ENCODE data around the gene UBE2G2.
A peak's percentile ranks its signal among the peaks of the same experiment; 100 is the strongest.

Gene UBE2G2

DNA sequence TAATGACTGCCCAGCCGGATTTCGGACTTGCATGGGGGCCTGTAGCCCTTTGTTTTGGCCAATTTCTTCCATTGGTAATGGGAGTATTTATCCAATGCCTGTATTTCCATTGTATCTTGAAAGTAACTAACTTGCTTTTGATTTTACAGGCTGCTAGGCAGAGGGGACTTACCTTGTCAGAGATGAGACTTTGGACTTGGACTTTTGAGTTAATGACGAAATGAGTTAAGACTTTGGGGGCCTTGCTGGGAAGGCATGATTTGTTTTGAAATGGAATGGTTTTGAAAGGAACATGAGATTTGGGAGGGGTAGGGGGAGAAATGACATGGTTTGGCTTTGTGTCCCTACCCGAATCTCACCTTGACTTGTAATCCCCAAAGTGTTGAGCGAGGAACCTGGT, 9.6 kb downstream of the UBE2G2 start:
- Histone ChIP-seq H3K27me3 (ENCODE audit: control insufficient read depth in 5 of 5, insufficient read depth in 4 of 5, low read length in 5 of 5) (no peaks in the 10 kb centered on the region), H3K4me3 (ENCODE audit: low read depth in 1 of 5, low read length in 5 of 5) (no peak overlapping the region), H3K9ac (ENCODE audit: low read length in 5 of 5) (no peak overlapping the region), H3K9me3 (ENCODE audit: control insufficient read depth in 5 of 5, low read length in 5 of 5) (no peaks in the 10 kb centered on the region), H3K36me3 (ENCODE audit: control insufficient read depth in 5 of 5, insufficient read depth in 5 of 5, low read length in 5 of 5) (peaks cover 0 to 19% (median 5%) of the 10 kb centered on the region in 5 donors), H3K4me1 (ENCODE audit: control insufficient read depth in 5 of 5, insufficient read depth in 5 of 5, low read length in 5 of 5) (peaks cover 3 to 36% (median 25%) of the 10 kb centered on the region in 5 donors), H3K27ac (ENCODE audit: low read depth, low read length) (no peak overlapping the region)

DNA sequence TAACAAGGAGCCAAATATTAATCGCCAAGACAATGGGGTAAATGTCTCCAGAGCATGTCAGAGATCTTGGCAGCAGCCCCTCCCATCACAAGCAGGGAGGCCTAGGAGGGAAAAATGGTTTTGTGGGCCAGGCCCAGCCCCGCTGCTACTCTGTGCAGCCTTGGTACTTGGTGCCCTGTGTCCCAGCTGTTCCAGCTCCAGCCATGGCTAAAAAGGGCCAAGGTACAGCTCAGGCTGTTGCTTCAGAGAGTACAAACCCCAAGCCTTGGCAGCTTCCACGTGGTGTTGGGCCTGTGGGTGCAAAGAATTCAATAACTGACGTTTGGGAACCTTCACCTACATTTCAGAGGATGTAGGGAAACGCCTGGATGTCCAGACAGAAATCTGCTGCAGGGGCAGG, 10.4 kb downstream of the UBE2G2 start:
- Histone ChIP-seq H3K27ac (ENCODE audit: low read depth, low read length) (no peak overlapping the region), H3K4me3 (ENCODE audit: low read depth in 1 of 5, low read length in 5 of 5) (no peak overlapping the region), H3K9ac (ENCODE audit: low read length in 5 of 5) (peak overlapping the region in 1 of 5 donors; percentile 16), H3K36me3 (ENCODE audit: control insufficient read depth in 5 of 5, insufficient read depth in 5 of 5, low read length in 5 of 5) (peaks cover 0 to 14% (median 0%) of the 10 kb centered on the region in 5 donors), H3K27me3 (ENCODE audit: control insufficient read depth in 5 of 5, insufficient read depth in 4 of 5, low read length in 5 of 5) (no peaks in the 10 kb centered on the region), H3K4me1 (ENCODE audit: control insufficient read depth in 5 of 5, insufficient read depth in 5 of 5, low read length in 5 of 5) (peaks cover 3 to 36% (median 25%) of the 10 kb centered on the region in 5 donors), H3K9me3 (ENCODE audit: control insufficient read depth in 5 of 5, low read length in 5 of 5) (no peaks in the 10 kb centered on the region)

DNA sequence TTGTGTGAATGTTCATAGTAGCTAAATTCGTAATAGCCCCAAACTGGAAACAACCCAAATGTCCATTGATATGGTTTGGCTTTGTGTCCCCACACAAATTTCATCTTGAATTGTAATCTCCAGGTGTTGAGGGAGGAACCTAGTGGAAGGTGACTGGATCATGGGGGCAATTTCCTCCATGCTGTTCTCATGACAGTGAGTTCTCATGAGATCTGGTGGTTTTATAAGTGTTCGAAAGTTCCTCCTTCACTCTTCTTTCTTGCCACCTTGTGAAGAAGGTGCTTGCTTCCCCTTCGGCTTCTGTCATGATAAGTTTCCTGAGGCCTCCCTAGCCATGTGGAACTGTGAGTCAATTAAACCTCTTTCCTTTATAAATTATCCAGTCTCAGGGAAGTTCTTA, 11.3 kb downstream of the UBE2G2 start:
- peaks cover 0 to 17% (median 3%) of the 10 kb centered on the region in 5 donors for H3K36me3 ChIP-seq (ENCODE audit: control insufficient read depth in 5 of 5, insufficient read depth in 5 of 5, low read length in 5 of 5)
- peak overlapping the region in 1 of 5 donors; percentile 16 for H3K9ac ChIP-seq (ENCODE audit: low read length in 5 of 5)
- H3K27me3 ChIP-seq (ENCODE audit: control insufficient read depth in 5 of 5, insufficient read depth in 4 of 5, low read length in 5 of 5): no peaks in the 10 kb centered on the region

DNA sequence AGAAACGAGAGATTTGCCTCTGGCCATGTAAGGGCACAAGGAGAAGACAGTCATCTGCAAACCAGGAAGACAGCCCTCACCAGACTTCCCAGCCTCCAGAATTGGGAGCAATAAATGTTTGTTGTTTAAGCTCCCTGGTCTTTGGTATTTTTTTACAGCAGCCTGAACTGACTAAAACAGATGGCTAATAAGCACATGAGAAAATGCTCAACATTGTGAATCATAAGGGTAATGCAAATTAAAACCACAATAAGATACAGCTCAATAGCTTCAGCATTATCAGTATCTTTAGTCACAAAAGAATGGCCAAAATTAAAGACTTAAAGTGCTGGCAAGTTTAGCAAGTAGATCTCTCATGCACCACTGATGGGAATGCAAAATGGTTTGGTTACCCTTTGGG, 11.7 kb downstream of the UBE2G2 start:
- no peak overlapping the region for H3K27ac ChIP-seq (ENCODE audit: low read depth, low read length)
- H3K4me3 ChIP-seq (ENCODE audit: low read depth in 1 of 5, low read length in 5 of 5): no peak overlapping the region
- peaks cover 0 to 22% (median 6%) of the 10 kb centered on the region in 5 donors for H3K36me3 ChIP-seq (ENCODE audit: control insufficient read depth in 5 of 5, insufficient read depth in 5 of 5, low read length in 5 of 5)
- no peak overlapping the region for H3K9ac ChIP-seq (ENCODE audit: low read length in 5 of 5)
- peaks cover 3 to 36% (median 25%) of the 10 kb centered on the region in 5 donors for H3K4me1 ChIP-seq (ENCODE audit: control insufficient read depth in 5 of 5, insufficient read depth in 5 of 5, low read length in 5 of 5)
- H3K9me3 ChIP-seq (ENCODE audit: control insufficient read depth in 5 of 5, low read length in 5 of 5): no peaks in the 10 kb centered on the region
- H3K27me3 ChIP-seq (ENCODE audit: control insufficient read depth in 5 of 5, insufficient read depth in 4 of 5, low read length in 5 of 5): no peaks in the 10 kb centered on the region

More for the DNA sequence above, 11.3 kb downstream of the UBE2G2 start:
- no peak overlapping the region for H3K4me3 ChIP-seq (ENCODE audit: low read depth in 1 of 5, low read length in 5 of 5)
- peaks cover 3 to 36% (median 25%) of the 10 kb centered on the region in 5 donors for H3K4me1 ChIP-seq (ENCODE audit: control insufficient read depth in 5 of 5, insufficient read depth in 5 of 5, low read length in 5 of 5)
- H3K27ac ChIP-seq (ENCODE audit: low read depth, low read length): no peak overlapping the region
- H3K9me3 ChIP-seq (ENCODE audit: control insufficient read depth in 5 of 5, low read length in 5 of 5): no peaks in the 10 kb centered on the region

DNA sequence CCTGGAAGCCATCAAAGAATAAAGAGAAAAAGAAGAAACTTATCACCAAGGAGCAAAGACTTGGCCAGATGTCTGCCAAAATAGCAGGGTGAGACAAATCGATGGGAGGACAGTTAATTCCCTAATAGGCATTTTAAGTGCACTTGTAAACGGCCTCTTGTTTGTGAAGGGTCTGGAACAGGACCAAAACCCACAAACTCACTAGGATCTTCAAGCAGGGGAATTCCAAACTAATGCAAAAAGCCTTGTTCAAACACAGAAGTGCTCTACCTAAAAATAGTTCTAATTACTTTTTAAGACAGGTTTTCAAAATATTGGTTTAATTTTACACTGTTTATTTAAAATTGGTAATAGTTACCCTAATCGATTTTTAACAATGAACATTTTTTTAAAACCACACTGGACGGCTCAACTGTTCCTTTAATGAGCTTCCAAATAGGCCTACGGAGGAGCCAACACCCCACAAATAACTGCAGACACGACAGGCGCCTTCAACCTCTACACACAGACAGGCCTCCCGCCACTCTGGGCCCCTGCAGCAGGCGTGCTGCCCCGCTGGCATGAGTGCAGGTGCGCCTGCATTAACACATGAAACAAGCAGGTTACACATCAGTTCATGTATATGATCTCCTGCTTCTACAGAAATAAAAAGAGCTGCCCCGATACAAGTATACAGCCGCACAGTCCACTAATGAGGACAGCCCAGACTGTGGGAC, 15.8 kb downstream of the UBE2G2 start:
- H3K36me3 ChIP-seq (ENCODE audit: control insufficient read depth in 5 of 5, insufficient read depth in 5 of 5, low read length in 5 of 5): peaks cover 0 to 29% (median 10%) of the 10 kb centered on the region in 5 donors
- no peak overlapping the region for H3K9ac ChIP-seq (ENCODE audit: low read length in 5 of 5)
- no peaks in the 10 kb centered on the region for H3K9me3 ChIP-seq (ENCODE audit: control insufficient read depth in 5 of 5, low read length in 5 of 5)
- no peak overlapping the region for H3K4me3 ChIP-seq (ENCODE audit: low read depth in 1 of 5, low read length in 5 of 5)
- H3K27ac ChIP-seq (ENCODE audit: low read depth, low read length): no peak overlapping the region
- no peaks in the 10 kb centered on the region for H3K27me3 ChIP-seq (ENCODE audit: control insufficient read depth in 5 of 5, insufficient read depth in 4 of 5, low read length in 5 of 5)
- peaks cover 0 to 11% (median 2%) of the 10 kb centered on the region in 5 donors for H3K4me1 ChIP-seq (ENCODE audit: control insufficient read depth in 5 of 5, insufficient read depth in 5 of 5, low read length in 5 of 5)

DNA sequence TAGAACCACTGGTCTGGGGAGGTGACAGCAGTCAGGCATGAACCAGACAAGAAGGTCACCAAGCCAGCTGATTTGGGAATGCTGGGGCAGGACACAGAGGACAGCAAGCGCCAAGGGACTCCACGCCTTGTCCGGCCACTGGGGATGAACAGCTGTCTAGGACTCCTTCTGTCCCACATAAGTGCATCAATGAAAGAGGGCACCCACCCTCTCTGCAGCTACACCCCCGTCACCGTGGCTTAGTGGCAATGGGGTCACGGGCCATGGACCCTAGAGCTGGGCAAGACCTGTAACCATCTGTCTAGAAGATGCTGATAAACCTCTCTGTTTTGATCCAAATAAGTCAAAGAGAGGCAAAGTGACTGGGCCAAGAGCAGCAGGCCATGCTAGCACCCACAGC, 16.8 kb downstream of the UBE2G2 start:
- Histone ChIP-seq H3K36me3 (ENCODE audit: control insufficient read depth in 5 of 5, insufficient read depth in 5 of 5, low read length in 5 of 5) (peaks cover 0 to 37% (median 10%) of the 10 kb centered on the region in 5 donors), H3K4me3 (ENCODE audit: low read depth in 1 of 5, low read length in 5 of 5) (no peak overlapping the region), H3K4me1 (ENCODE audit: control insufficient read depth in 5 of 5, insufficient read depth in 5 of 5, low read length in 5 of 5) (peaks cover 0 to 16% (median 5%) of the 10 kb centered on the region in 5 donors), H3K9me3 (ENCODE audit: control insufficient read depth in 5 of 5, low read length in 5 of 5) (no peaks in the 10 kb centered on the region), H3K27ac (ENCODE audit: low read depth, low read length) (no peak overlapping the region), H3K9ac (ENCODE audit: low read length in 5 of 5) (no peak overlapping the region), H3K27me3 (ENCODE audit: control insufficient read depth in 5 of 5, insufficient read depth in 4 of 5, low read length in 5 of 5) (no peaks in the 10 kb centered on the region)

DNA sequence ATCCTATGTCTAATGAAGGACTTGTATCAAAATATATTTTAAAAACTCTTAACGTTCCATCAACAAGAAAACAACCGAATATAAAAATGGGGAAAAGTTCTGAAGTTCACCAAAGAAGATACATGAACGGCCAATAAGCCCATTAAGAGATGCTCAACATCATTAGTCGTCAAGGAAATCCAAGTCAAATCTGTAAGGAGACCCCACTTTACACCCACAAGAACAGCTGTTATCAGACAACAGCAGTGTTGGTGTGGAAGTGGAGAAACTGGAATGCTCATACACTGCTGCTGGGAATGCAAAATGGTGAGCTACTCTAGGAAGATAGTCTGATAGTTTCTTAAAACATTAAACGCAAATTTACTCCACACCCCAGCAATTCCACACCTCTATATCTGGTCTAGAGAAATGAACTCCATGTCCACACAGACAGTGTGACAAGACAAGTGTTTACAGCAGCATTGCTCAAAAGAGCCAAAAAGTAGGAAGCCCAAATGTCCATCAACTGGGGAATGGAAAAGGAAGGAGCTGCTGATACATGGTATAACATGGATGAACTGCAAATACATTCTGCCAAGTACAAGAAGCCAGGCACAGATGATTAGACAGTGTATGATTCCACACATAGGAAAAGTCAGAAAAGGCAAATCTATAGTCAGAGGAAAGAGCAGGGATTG, 18.5 kb downstream of the UBE2G2 start:
- Histone ChIP-seq H3K27me3 (ENCODE audit: control insufficient read depth in 5 of 5, insufficient read depth in 4 of 5, low read length in 5 of 5) (no peaks in the 10 kb centered on the region), H3K9ac (ENCODE audit: low read length in 5 of 5) (no peak overlapping the region), H3K36me3 (ENCODE audit: control insufficient read depth in 5 of 5, insufficient read depth in 5 of 5, low read length in 5 of 5) (peaks cover 0 to 43% (median 12%) of the 10 kb centered on the region in 5 donors), H3K27ac (ENCODE audit: low read depth, low read length) (no peak overlapping the region), H3K4me3 (ENCODE audit: low read depth in 1 of 5, low read length in 5 of 5) (no peak overlapping the region), H3K9me3 (ENCODE audit: control insufficient read depth in 5 of 5, low read length in 5 of 5) (no peaks in the 10 kb centered on the region), H3K4me1 (ENCODE audit: control insufficient read depth in 5 of 5, insufficient read depth in 5 of 5, low read length in 5 of 5) (peaks cover 0 to 24% (median 10%) of the 10 kb centered on the region in 5 donors)

DNA sequence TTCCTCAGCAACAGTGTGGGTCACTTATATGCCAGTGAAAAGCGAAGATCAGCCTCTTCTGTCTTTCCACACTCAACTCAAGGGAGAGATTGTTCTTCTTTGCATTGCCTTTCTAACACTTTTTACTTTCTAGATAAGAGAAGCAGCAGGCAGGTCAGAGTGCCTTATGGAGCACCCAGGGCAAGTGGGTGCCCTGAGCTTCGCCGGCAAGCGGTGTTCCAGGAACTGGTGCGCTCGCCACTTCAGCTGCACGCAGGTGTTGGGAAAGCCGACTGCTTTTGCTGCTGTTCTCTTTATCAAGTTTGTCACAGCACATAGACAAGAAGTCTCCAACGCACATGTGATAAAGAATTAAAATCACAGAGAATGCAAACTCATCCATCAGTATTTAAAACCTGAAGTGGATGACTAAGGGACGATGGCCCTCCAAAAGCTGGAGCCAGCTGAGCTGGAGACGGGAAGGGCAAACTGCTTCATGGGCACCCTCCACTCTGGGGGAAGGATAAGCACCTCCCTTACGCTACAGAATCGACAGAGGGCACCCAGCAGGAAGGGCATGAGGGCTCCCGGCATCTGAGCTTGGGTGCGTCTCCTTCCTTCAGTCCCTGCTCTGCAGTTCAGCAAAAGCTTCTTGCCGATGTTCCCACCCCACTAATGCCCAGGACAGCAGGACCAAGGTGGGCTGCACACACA, 20.7 kb downstream of the UBE2G2 start:
- no peak overlapping the region for H3K27ac ChIP-seq (ENCODE audit: low read depth, low read length)
- no peak overlapping the region for H3K4me3 ChIP-seq (ENCODE audit: low read depth in 1 of 5, low read length in 5 of 5)
- peaks cover 3 to 51% (median 14%) of the 10 kb centered on the region in 5 donors for H3K36me3 ChIP-seq (ENCODE audit: control insufficient read depth in 5 of 5, insufficient read depth in 5 of 5, low read length in 5 of 5)
- H3K4me1 ChIP-seq (ENCODE audit: control insufficient read depth in 5 of 5, insufficient read depth in 5 of 5, low read length in 5 of 5): peaks cover 0 to 24% (median 10%) of the 10 kb centered on the region in 5 donors
- no peaks in the 10 kb centered on the region for H3K27me3 ChIP-seq (ENCODE audit: control insufficient read depth in 5 of 5, insufficient read depth in 4 of 5, low read length in 5 of 5)
- no peak overlapping the region for H3K9ac ChIP-seq (ENCODE audit: low read length in 5 of 5)
- H3K9me3 ChIP-seq (ENCODE audit: control insufficient read depth in 5 of 5, low read length in 5 of 5): no peaks in the 10 kb centered on the region

DNA sequence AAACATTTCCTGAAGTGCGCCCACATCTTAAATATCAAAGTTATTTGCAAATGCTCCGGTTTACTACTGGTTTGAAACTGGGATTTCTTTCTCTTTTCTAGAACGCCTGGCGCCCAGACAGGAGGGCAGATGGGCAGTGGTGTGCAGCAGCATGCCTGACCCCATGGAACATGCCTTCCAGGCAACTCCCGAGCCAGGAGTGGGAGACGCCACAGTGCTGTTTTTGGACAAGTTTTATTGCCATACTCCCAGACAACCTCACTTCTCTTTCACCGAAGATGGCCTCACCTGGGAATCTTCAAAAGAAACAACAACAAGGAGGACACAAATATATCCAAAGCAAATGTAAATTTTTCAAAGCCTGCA, 21.5 kb downstream of the UBE2G2 start:
- H3K4me3 ChIP-seq (ENCODE audit: low read depth in 1 of 5, low read length in 5 of 5): no peak overlapping the region
- H3K4me1 ChIP-seq (ENCODE audit: control insufficient read depth in 5 of 5, insufficient read depth in 5 of 5, low read length in 5 of 5): peaks cover 0 to 24% (median 10%) of the 10 kb centered on the region in 5 donors
- H3K27me3 ChIP-seq (ENCODE audit: control insufficient read depth in 5 of 5, insufficient read depth in 4 of 5, low read length in 5 of 5): no peaks in the 10 kb centered on the region
- no peak overlapping the region for H3K9ac ChIP-seq (ENCODE audit: low read length in 5 of 5)
- H3K36me3 ChIP-seq (ENCODE audit: control insufficient read depth in 5 of 5, insufficient read depth in 5 of 5, low read length in 5 of 5): peaks cover 8 to 52% (median 20%) of the 10 kb centered on the region in 5 donors
- H3K27ac ChIP-seq (ENCODE audit: low read depth, low read length): no peak overlapping the region
- no peaks in the 10 kb centered on the region for H3K9me3 ChIP-seq (ENCODE audit: control insufficient read depth in 5 of 5, low read length in 5 of 5)

Measured in subcutaneous abdominal adipose tissue (tissue), 5 donors.